ENCODE data around the gene EYS. TPM values are rescaled to one million over a fixed set of nuclear protein-coding genes. Genes with fewer than 3 reads are reported as not detected.

The EYS gene
- total RNA-seq, 6 experiments from 2014 or later: 0.54 to 2.3 (median 0.74) TPM; not detected in 1

DNA sequence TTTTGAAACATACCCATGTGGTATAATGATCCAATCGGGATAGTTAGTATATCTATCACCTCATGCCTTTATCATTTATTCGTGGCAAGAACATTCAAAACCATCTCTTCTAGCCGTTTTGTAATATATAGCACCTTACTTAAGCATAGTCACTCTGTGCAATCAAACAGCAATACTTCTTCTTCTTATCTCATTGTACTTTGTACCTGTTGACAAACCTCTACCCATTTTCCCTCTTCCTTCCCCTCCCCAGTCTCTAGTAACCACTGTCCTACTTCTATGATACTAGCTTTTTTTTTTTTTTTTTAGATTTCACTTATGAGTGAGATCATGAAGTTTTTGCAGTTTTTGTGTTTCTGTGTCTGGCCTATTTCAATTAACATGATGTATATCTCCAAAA is 296.7 kb downstream of the EYS start:
- WGBS (ENCODE audit: insufficient coverage, low coverage, low lambda C conversion rate, missing lambda C conversion rate): 41% methylated on average over 3 of the region's 3 CpGs
- no peak for ATAC-seq

GRCh38 chr6:65402564-65402963 is 304.5 kb downstream of the EYS start:
- no peaks in the 10 kb centered on the region for H3K27me3 ChIP-seq
- TF ChIP-seq POLR2A (IDR thresholded peaks at IDR 0.05) (no peak), CTCF (IDR thresholded peaks at IDR 0.05) (no peak)
- H3K36me3 ChIP-seq: no peaks in the 10 kb centered on the region
- H3K4me3 ChIP-seq: no peak overlapping the region
- intact Hi-C loops (cut with DNase I): no loop called here
- H3K4me1 ChIP-seq: no peaks in the 10 kb centered on the region
- H3K9me3 ChIP-seq: peaks cover 0 to 5% (median 0%) of the 10 kb centered on the region in 4 donors
- DNase-seq (no peak), ATAC-seq (no peak)
- H3K27ac ChIP-seq: no peak overlapping the region

More for the DNA sequence above, 296.7 kb downstream of the EYS start:
- Histone ChIP-seq H3K27me3 (no peaks in the 10 kb centered on the region), H3K36me3 (no peaks in the 10 kb centered on the region), H3K4me1 (no peaks in the 10 kb centered on the region), H3K27ac (no peak overlapping the region), H3K4me3 (no peak overlapping the region), H3K9me3 (no peaks in the 10 kb centered on the region)
- intact Hi-C loops (cut with DNase I): no loop called here
- DNase-seq: no peak
- TF ChIP-seq CTCF (IDR thresholded peaks at IDR 0.05): no peak
- no peak for TF ChIP-seq POLR2A (IDR thresholded peaks at IDR 0.05)

GRCh38 chr6:65399355-65400084 is 307.5 kb downstream of the EYS start:
- H3K27me3 ChIP-seq: no peaks in the 10 kb centered on the region
- TF ChIP-seq CTCF (IDR thresholded peaks at IDR 0.05): no peak
- no peak for TF ChIP-seq POLR2A (IDR thresholded peaks at IDR 0.05)
- no peak for DNase-seq
- 73% methylated on average over 1 of the region's 1 CpG for WGBS (ENCODE audit: insufficient coverage, low coverage, low lambda C conversion rate, missing lambda C conversion rate)
- no peaks in the 10 kb centered on the region for H3K4me1 ChIP-seq
- intact Hi-C loops (cut with DNase I): no loop called here
- no peaks in the 10 kb centered on the region for H3K36me3 ChIP-seq
- peaks cover 0 to 5% (median 0%) of the 10 kb centered on the region in 4 donors for H3K9me3 ChIP-seq
- H3K4me3 ChIP-seq: no peak overlapping the region
- no peak overlapping the region for H3K27ac ChIP-seq
- no peak for ATAC-seq

DNA sequence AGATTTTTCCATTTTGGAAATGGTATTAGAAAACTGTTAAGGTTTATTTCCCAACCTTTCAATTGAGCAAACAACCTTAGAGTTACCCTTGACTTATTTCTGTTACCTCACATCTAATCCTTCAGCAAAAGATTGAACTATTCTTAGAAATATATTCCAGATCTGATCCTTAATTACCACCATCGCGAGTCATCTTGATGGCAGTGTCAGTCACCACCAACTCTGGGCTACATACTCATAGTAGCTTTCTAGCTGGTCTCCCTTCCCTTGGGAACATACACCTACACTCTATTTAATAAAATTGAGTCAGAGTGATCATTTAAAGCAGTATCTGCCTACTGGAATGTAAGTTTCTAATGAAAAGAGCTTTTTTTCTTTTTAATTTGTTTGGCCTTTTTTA is 308.2 kb downstream of the EYS start:
- ATAC-seq (no peak), DNase-seq (no peak)
- no peaks in the 10 kb centered on the region for H3K4me1 ChIP-seq
- intact Hi-C loops (cut with DNase I): no loop called here
- no peak overlapping the region for H3K27ac ChIP-seq
- H3K27me3 ChIP-seq: no peaks in the 10 kb centered on the region
- WGBS (ENCODE audit: insufficient coverage, low coverage, low lambda C conversion rate, missing lambda C conversion rate): 51% methylated on average over 2 of the region's 2 CpGs
- H3K36me3 ChIP-seq: no peaks in the 10 kb centered on the region
- H3K4me3 ChIP-seq: no peak overlapping the region
- peaks cover 0 to 5% (median 0%) of the 10 kb centered on the region in 4 donors for H3K9me3 ChIP-seq
- TF ChIP-seq POLR2A (IDR thresholded peaks at IDR 0.05) (no peak), CTCF (IDR thresholded peaks at IDR 0.05) (no peak)
